AG04450 (cell line): ENCODE results near the gene RASGRP4. TPM values are rescaled to one million over a fixed set of nuclear protein-coding genes. Genes with fewer than 3 reads are reported as not detected.

Experiments
- CTCF ChIA-PET: fragments of 300-600, 350-600 bp; formaldehyde crosslinking; extraction: SDS; loops from one replicate; lab custom pipeline; 2022; ENCODE audit warnings: antibody characterized with exemption, inconsistent platforms; lab: Charles Lee
- POLR2A ChIA-PET: fragments of 350-600 bp; formaldehyde crosslinking; extraction: SDS; loops from one replicate; lab custom pipeline; 2021; ENCODE audit warnings: antibody characterized with exemption, inconsistent platforms; lab: Yijun Ruan, JAX
- DNase-seq: peaks from one replicate; pipeline ENCODE4 v3.0.0-alpha.2; 2011; ENCODE audit warnings: low read depth, low spot score
- H3K27ac ChIP-seq: one replicate; pipeline ENCODE4 v1.5.1; 2012; ENCODE audit warnings: low read depth, low read length, control low read depth
- H3K27me3 ChIP-seq: one replicate; pipeline ENCODE4 v1.6.0; 2012; ENCODE audit warnings: low read length; ENCODE audit not compliant: control insufficient read depth, insufficient read depth
- H3K4me3 ChIP-seq: 2 replicates; pipeline ENCODE4 v1.5.1; 2011; ENCODE audit warnings: mild to moderate bottlenecking, low read depth, low read length, control low read depth
- H3K9me3 ChIP-seq: 2 replicates; pipeline ENCODE4 v1.5.1; 2012; ENCODE audit warnings: low read length; ENCODE audit not compliant: control insufficient read depth, insufficient read depth
- CTCF ChIP-seq: IDR thresholded peaks from 2 replicates; pipeline ENCODE4 v1.5.1; 2011; ENCODE audit warnings: low read depth, low read length, control low read depth, inconsistent platforms
- polyA plus RNA-seq: library from polyadenylated mRNA; depleted of rRNA; stranded (reverse); fragments of >200 nt; gene quantifications from 2 replicates; pipeline ENCODE4 v1.2.3, GENCODE V29; 2011

The RASGRP4 gene
- polyA plus RNA-seq, 1 experiment: not detected

- DNase-seq: peak; percentile 85
- no peak within 1 kb of the TSS for H3K27ac ChIP-seq
- TF ChIP-seq CTCF: peak; percentile 75
- peak within 1 kb of the TSS; percentile 94 for H3K4me3 ChIP-seq
- no peaks in the 10 kb centered on the region for H3K27me3 ChIP-seq
- ChIA-PET POLR2A (interaction anchor here (0.6 to 2.7 kb wide), 9 partner anchors 10 to 676 kb away, joined by 3 to 29 read pairs (median 7); partner anchors contain the start of genes ACTN4, EIF3K, GGN and PSMD8), CTCF (interaction anchor here (0.5 to 3.8 kb wide), 49 partner anchors 8 to 937 kb away, joined by 3 to 67 read pairs (median 4); partner anchors contain the start of genes CATSPERG, EIF3K, GGN and MRPS12)
- H3K9me3 ChIP-seq: no peaks in the 10 kb centered on the region
These were observed 22.9 kb downstream of the RASGRP4 start, which contains the start of gene FAM98C for GRCh38 chr19:38402967-38403674. FAM98C (plus strand) TSS chr19:38403093; CDS start chr19:38403154, 61 bp downstream.

- H3K27ac ChIP-seq: no peak overlapping the region
- peak overlapping the region; percentile 57 for H3K4me3 ChIP-seq
- DNase-seq: no peak
- H3K9me3 ChIP-seq: no peaks in the 10 kb centered on the region
- no peaks in the 10 kb centered on the region for H3K27me3 ChIP-seq
- ChIA-PET POLR2A (interaction anchor here (0.6 to 2.7 kb wide), 9 partner anchors 10 to 676 kb away, joined by 3 to 29 read pairs (median 7); partner anchors contain the start of genes ACTN4, EIF3K, GGN and PSMD8), CTCF (interaction anchor here (0.5 to 3.8 kb wide), 48 partner anchors 9 to 938 kb away, joined by 3 to 67 read pairs (median 4); partner anchors contain the start of genes EIF3K, GGN, MRPS12 and PSMD8)
- TF ChIP-seq CTCF: no peak
These were observed 23.4 kb downstream of the RASGRP4 start for GRCh38 chr19:38402623-38402966.

- no peak for DNase-seq
- Histone ChIP-seq H3K9me3 (no peaks in the 10 kb centered on the region), H3K27ac (no peak overlapping the region), H3K4me3 (no peak overlapping the region), H3K27me3 (no peaks in the 10 kb centered on the region)
- CTCF ChIA-PET: no interaction called here
- POLR2A ChIA-PET: no interaction called here
- TF ChIP-seq CTCF: no peak
These were observed 24.9 kb downstream of the RASGRP4 start for GRCh38 chr19:38401148-38401547.

- no peak for DNase-seq
- POLR2A ChIA-PET: no interaction called here
- TF ChIP-seq CTCF: no peak
- Histone ChIP-seq H3K9me3 (no peaks in the 10 kb centered on the region), H3K27me3 (no peaks in the 10 kb centered on the region), H3K27ac (no peak overlapping the region), H3K4me3 (no peak overlapping the region)
- CTCF ChIA-PET: interaction anchor here (1.2 to 1.6 kb wide), 2 partner anchors 11 to 530 kb away, joined by 5 to 6 read pairs; partner anchors contain the start of genes MRPS12 and SARS2
These were observed 25.7 kb downstream of the RASGRP4 start for GRCh38 chr19:38400361-38400760.

GRCh38 chr19:38399537-38399936 is 26.5 kb downstream of the RASGRP4 start:
- H3K27ac ChIP-seq: no peak overlapping the region
- POLR2A ChIA-PET: no interaction called here
- H3K27me3 ChIP-seq: no peaks in the 10 kb centered on the region
- no peak for TF ChIP-seq CTCF
- CTCF ChIA-PET: interaction anchor here (0.6 to 1.6 kb wide), 3 partner anchors 10 to 531 kb away, joined by 3 to 6 read pairs (median 5); partner anchors contain the start of genes MRPS12 and SARS2
- H3K9me3 ChIP-seq: peaks cover 5% of the 10 kb centered on the region; the same call in 1 of the 2 replicates
- no peak for DNase-seq
- no peak overlapping the region for H3K4me3 ChIP-seq
